NK-92 (cell line): ENCODE data around the gene PFDN4.

Source experiments
- DNase-seq: peaks from one replicate; lab custom pipeline; 2025; ENCODE audit not compliant: unreplicated experiment; lab: John Stamatoyannopoulos, UW

The PFDN4 gene

GRCh38 chr20:54173653-54174456, 34.0 kb upstream of the PFDN4 start, which contains the start of gene CYP24A1:
Gene CYP24A1, minus strand, starts transcription at chr20:54173986. Its CDS starts 407 bp downstream, at chr20:54173579.
- no peak for DNase-seq

- DNase-seq, result no peak
These were observed 33.3 kb upstream of the PFDN4 start for GRCh38 chr20:54174457-54175175.

GRCh38 chr20:54176610-54177009, 31.3 kb upstream of the PFDN4 start:
- no peak for DNase-seq

GRCh38 chr20:54177378-54177777, 30.5 kb upstream of the PFDN4 start:
- DNase-seq, result no peak

- no peak for DNase-seq
These were observed 29.6 kb upstream of the PFDN4 start for GRCh38 chr20:54178256-54178655.

GRCh38 chr20:54179946-54180345, 27.9 kb upstream of the PFDN4 start:
- no peak for DNase-seq

GRCh38 chr20:54180931-54181330, 27.0 kb upstream of the PFDN4 start:
- no peak for DNase-seq

- no peak for DNase-seq
These were observed 23.8 kb upstream of the PFDN4 start for GRCh38 chr20:54184071-54184470.

- no peak for DNase-seq
These were observed 22.8 kb upstream of the PFDN4 start for GRCh38 chr20:54184904-54185626.

- DNase-seq, result no peak
These were observed 19.6 kb upstream of the PFDN4 start for GRCh38 chr20:54188132-54188849.

GRCh38 chr20:54189630-54190029, 18.3 kb upstream of the PFDN4 start:
- no peak for DNase-seq

- DNase-seq, result no peak
These were observed 17.7 kb upstream of the PFDN4 start for GRCh38 chr20:54190217-54190616.

- no peak for DNase-seq
These were observed 14.1 kb upstream of the PFDN4 start for GRCh38 chr20:54193817-54194216.

GRCh38 chr20:54194724-54195438, 13.0 kb upstream of the PFDN4 start:
- no peak for DNase-seq

GRCh38 chr20:54195483-54196472, 12.1 kb upstream of the PFDN4 start:
- no peak for DNase-seq

GRCh38 chr20:54197621-54198604, 10.0 kb upstream of the PFDN4 start:
- DNase-seq, result no peak

GRCh38 chr20:54199283-54199682, 8.6 kb upstream of the PFDN4 start:
- no peak for DNase-seq

GRCh38 chr20:54199721-54200176, 8.1 kb upstream of the PFDN4 start:
- DNase-seq, result no peak
